Keratinocyte (primary cell): ENCODE data around the gene SLC38A3. TPM values are rescaled to one million over a fixed set of nuclear protein-coding genes. Genes with fewer than 3 reads are reported as not detected.

Experiments
- DNase-seq: peaks from one replicate; pipeline ENCODE4 v3.0.0-alpha.2; 2011; ENCODE audit warnings: low read depth, missing footprints, low spot score
- FAIRE-seq: peaks from 2 replicates; lab custom pipeline; 2011; peaks lifted over from hg19 to GRCh38; lab: Jason Lieb, UNC
- H2AFZ ChIP-seq: 2 replicates; pipeline ENCODE4 v1.6.0; 2012; ENCODE audit warnings: low read length, control low read depth, inconsistent platforms; ENCODE audit not compliant: control insufficient read depth
- H3K27ac ChIP-seq: 2 replicates; pipeline ENCODE4 v1.5.1; 2011; ENCODE audit warnings: low read length; ENCODE audit not compliant: control insufficient read depth, insufficient read depth
- H3K27me3 ChIP-seq: 3 replicates; pipeline ENCODE4 v1.6.0; 2011; ENCODE audit warnings: low read length; ENCODE audit not compliant: control insufficient read depth, insufficient read depth; ENCODE audit errors: extremely low read depth
- H3K36me3 ChIP-seq, 2 experiments: 2 replicates in 1 of 2; 3 replicates in 1 of 2; pipeline ENCODE4 v1.5.1; 2011; ENCODE audit warnings: low read length in 2 of 2, mild to moderate bottlenecking in 1 of 2; ENCODE audit not compliant: control insufficient read depth in 2 of 2, insufficient read depth in 2 of 2; ENCODE audit errors: extremely low read depth in 1 of 2
- H3K4me1 ChIP-seq: 3 replicates; pipeline ENCODE4 v1.5.1; 2011; ENCODE audit warnings: low read length; ENCODE audit not compliant: control insufficient read depth, insufficient read depth; ENCODE audit errors: extremely low read depth
- H3K4me2 ChIP-seq: 3 replicates; pipeline ENCODE4 v1.6.0; 2011; ENCODE audit warnings: low read depth, low read length; ENCODE audit not compliant: control insufficient read depth, insufficient read depth; ENCODE audit errors: extremely low read depth
- H3K4me3 ChIP-seq, 3 experiments: fragments of 200-600 bp in 1 of 3; sonication (generic) in 1 of 3; 2 replicates in 2 of 3; 3 replicates in 1 of 3; pipeline ENCODE4 v1.5.1; 2011 to 2016; ENCODE audit warnings: low read length in 3 of 3, mild to moderate bottlenecking in 3 of 3, control low read depth in 2 of 3, inconsistent platforms in 1 of 3, low read depth in 1 of 3, mixed read lengths in 1 of 3, mixed run types in 1 of 3, moderate library complexity in 1 of 3; ENCODE audit not compliant: control insufficient read depth in 2 of 3, insufficient read depth in 2 of 3; ENCODE audit errors: extremely low read depth in 1 of 3
- H3K79me2 ChIP-seq: 2 replicates; pipeline ENCODE4 v1.6.0; 2012; ENCODE audit warnings: low read length; ENCODE audit not compliant: control insufficient read depth, insufficient read depth
- H3K9ac ChIP-seq: 3 replicates; pipeline ENCODE4 v1.6.0; 2011; ENCODE audit warnings: low read length; ENCODE audit not compliant: control insufficient read depth, insufficient read depth; ENCODE audit errors: extremely low read depth
- H3K9me1 ChIP-seq: 3 replicates; pipeline ENCODE4 v1.6.0; 2011; ENCODE audit warnings: low read length; ENCODE audit not compliant: control insufficient read depth, insufficient read depth; ENCODE audit errors: extremely low read depth
- H3K9me3 ChIP-seq: 2 replicates; pipeline ENCODE4 v1.5.1; 2012; ENCODE audit warnings: low read depth, low read length; ENCODE audit not compliant: control insufficient read depth
- H4K20me1 ChIP-seq: 3 replicates; pipeline ENCODE4 v1.6.0; 2011; ENCODE audit warnings: low read length; ENCODE audit not compliant: control insufficient read depth, insufficient read depth; ENCODE audit errors: extremely low read depth
- EZH2 ChIP-seq: IDR thresholded peaks from one replicate; pipeline ENCODE4 v1.6.1; 2012; ENCODE audit warnings: inconsistent platforms, mild to moderate bottlenecking, low read length, moderate library complexity
- dilution Hi-C: fragments of 300-500 bp; cut with MboI; formaldehyde crosslinking; loops from one replicate; pipeline ENCODE4 v1.7.0; 2020; ENCODE audit warnings: low sequenced_read_pairs; ENCODE audit not compliant: extremely low pct_ligation_motif_present
- polyA plus RNA-seq, 5 experiments: library from polyadenylated mRNA; depleted of rRNA in 3 of 5; stranded (reverse) in 3 of 5; stranded (forward) in 1 of 5; unstranded in 1 of 5; fragments of >200 nt; gene quantifications; 1 replicate in 1 of 5; 2 replicates in 3 of 5; 3 replicates in 1 of 5; pipeline versions ENCODE4 v1.2.1 to v1.2.3, GENCODE V29; 2011 to 2012; ENCODE audit warnings: missing spikeins in 2 of 5, low read depth in 1 of 5, low replicate concordance in 1 of 5
- TF ChIP-seq, protein P1 (sequence below), 3 experiments: IDR thresholded peaks in 1 of 3; conservative IDR thresholded peaks in 1 of 3; optimal IDR thresholded peaks in 1 of 3; 2 replicates in 2 of 3; 3 replicates in 1 of 3; pipeline versions ENCODE3 to v1.5.1; 2011; ENCODE audit warnings: low read length in 3 of 3, mild to moderate bottlenecking in 3 of 3, moderate library complexity in 2 of 3, control low read depth in 1 of 3, inconsistent platforms in 1 of 3; ENCODE audit not compliant: insufficient read depth in 2 of 3; ENCODE audit errors: extremely low read depth in 1 of 3

Gene SLC38A3
- polyA plus RNA-seq, 1 donor (not counting 4 experiments of a cell fraction or from before 2014, with no cell fraction given): not detected

- Histone ChIP-seq H3K27ac (no peak overlapping the region), H3K9ac (no peak overlapping the region), H3K36me3 (no peaks in the 10 kb centered on the region), H3K27me3 (peaks cover 3% of the 10 kb centered on the region), H3K4me2 (no peak overlapping the region), H3K9me3 (no peaks in the 10 kb centered on the region), H3K79me2 (no peaks in the 10 kb centered on the region), H3K4me3 (no peak overlapping the region), H3K4me1 (peaks cover 33% of the 10 kb centered on the region), H2AFZ (no peak overlapping the region), H3K9me1 (peaks cover 2% of the 10 kb centered on the region), H4K20me1 (no peaks in the 10 kb centered on the region)
- TF ChIP-seq, protein P1, sequence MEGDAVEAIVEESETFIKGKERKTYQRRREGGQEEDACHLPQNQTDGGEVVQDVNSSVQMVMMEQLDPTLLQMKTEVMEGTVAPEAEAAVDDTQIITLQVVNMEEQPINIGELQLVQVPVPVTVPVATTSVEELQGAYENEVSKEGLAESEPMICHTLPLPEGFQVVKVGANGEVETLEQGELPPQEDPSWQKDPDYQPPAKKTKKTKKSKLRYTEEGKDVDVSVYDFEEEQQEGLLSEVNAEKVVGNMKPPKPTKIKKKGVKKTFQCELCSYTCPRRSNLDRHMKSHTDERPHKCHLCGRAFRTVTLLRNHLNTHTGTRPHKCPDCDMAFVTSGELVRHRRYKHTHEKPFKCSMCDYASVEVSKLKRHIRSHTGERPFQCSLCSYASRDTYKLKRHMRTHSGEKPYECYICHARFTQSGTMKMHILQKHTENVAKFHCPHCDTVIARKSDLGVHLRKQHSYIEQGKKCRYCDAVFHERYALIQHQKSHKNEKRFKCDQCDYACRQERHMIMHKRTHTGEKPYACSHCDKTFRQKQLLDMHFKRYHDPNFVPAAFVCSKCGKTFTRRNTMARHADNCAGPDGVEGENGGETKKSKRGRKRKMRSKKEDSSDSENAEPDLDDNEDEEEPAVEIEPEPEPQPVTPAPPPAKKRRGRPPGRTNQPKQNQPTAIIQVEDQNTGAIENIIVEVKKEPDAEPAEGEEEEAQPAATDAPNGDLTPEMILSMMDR (optimal IDR thresholded peaks at IDR 0.05 in 1 of 3, IDR thresholded peaks at IDR 0.05 in 1 of 3, conservative IDR thresholded peaks at IDR 0.05 in 1 of 3; ENCODE audit: extremely low read depth in 1 of 3, insufficient read depth in 2 of 3, low read length in 3 of 3): no peak
- TF ChIP-seq EZH2: no peak
- FAIRE-seq: no peak
- dilution Hi-C loops: no loop called here
- DNase-seq: no peak
These were observed 60.9 kb downstream of the SLC38A3 start for GRCh38 chr3:50266017-50266416.

GRCh38 chr3:50266836-50267235, 61.8 kb downstream of the SLC38A3 start:
- Histone ChIP-seq H3K9me1 (peaks cover 2% of the 10 kb centered on the region), H3K9ac (no peak overlapping the region), H3K4me2 (no peak overlapping the region), H3K4me3 (no peak overlapping the region), H3K36me3 (no peaks in the 10 kb centered on the region), H3K9me3 (no peaks in the 10 kb centered on the region), H4K20me1 (no peaks in the 10 kb centered on the region), H3K27me3 (peaks cover 3% of the 10 kb centered on the region), H2AFZ (no peak overlapping the region), H3K79me2 (no peaks in the 10 kb centered on the region), H3K4me1 (peaks cover 33% of the 10 kb centered on the region), H3K27ac (no peak overlapping the region)
- TF ChIP-seq EZH2: no peak
- TF ChIP-seq, protein P1 (optimal IDR thresholded peaks at IDR 0.05 in 1 of 3, IDR thresholded peaks at IDR 0.05 in 1 of 3, conservative IDR thresholded peaks at IDR 0.05 in 1 of 3; ENCODE audit: extremely low read depth in 1 of 3, insufficient read depth in 2 of 3, low read length in 3 of 3): no peak
- FAIRE-seq: no peak
- DNase-seq: no peak
- dilution Hi-C loops: no loop called here
